ENCODE data around the gene COL15A1.

Gene COL15A1

GRCh38 chr9:99076030-99076429 is 132.3 kb downstream of the COL15A1 start:
- no peak for TF ChIP-seq CTCF (IDR thresholded peaks at IDR 0.05; ENCODE audit: control insufficient read depth, insufficient read depth, low read depth, low read length, missing control alignments)
- H3K4me3 ChIP-seq (ENCODE audit: control insufficient read depth, low read depth, low read length), result no peak overlapping the region
- DNase-seq (ENCODE audit: low read depth), result no peak

- no peak for TF ChIP-seq CTCF (IDR thresholded peaks at IDR 0.05; ENCODE audit: control insufficient read depth, insufficient read depth, low read depth, low read length, missing control alignments)
- no peak for DNase-seq (ENCODE audit: low read depth)
- no peak overlapping the region for H3K4me3 ChIP-seq (ENCODE audit: control insufficient read depth, low read depth, low read length)
These were observed 132.9 kb downstream of the COL15A1 start for GRCh38 chr9:99076483-99077171.

- no peak for DNase-seq (ENCODE audit: low read depth)
- TF ChIP-seq CTCF (IDR thresholded peaks at IDR 0.05; ENCODE audit: control insufficient read depth, insufficient read depth, low read depth, low read length, missing control alignments), result no peak
- H3K4me3 ChIP-seq (ENCODE audit: control insufficient read depth, low read depth, low read length), result no peak overlapping the region
These were observed 135.0 kb downstream of the COL15A1 start for GRCh38 chr9:99078717-99079116.

GRCh38 chr9:99079542-99079941 is 135.8 kb downstream of the COL15A1 start:
- no peak overlapping the region for H3K4me3 ChIP-seq (ENCODE audit: control insufficient read depth, low read depth, low read length)
- no peak for DNase-seq (ENCODE audit: low read depth)

GRCh38 chr9:99083051-99083450 is 139.3 kb downstream of the COL15A1 start:
- no peak overlapping the region for H3K4me3 ChIP-seq (ENCODE audit: control insufficient read depth, low read depth, low read length)
- no peak for TF ChIP-seq CTCF (IDR thresholded peaks at IDR 0.05; ENCODE audit: control insufficient read depth, insufficient read depth, low read depth, low read length, missing control alignments)
- DNase-seq (ENCODE audit: low read depth), result no peak

More at GRCh38 chr9:99079542-99079941, 135.8 kb downstream of the COL15A1 start:
- TF ChIP-seq CTCF (IDR thresholded peaks at IDR 0.05; ENCODE audit: control insufficient read depth, insufficient read depth, low read depth, low read length, missing control alignments), result no peak

- no peak for TF ChIP-seq CTCF (IDR thresholded peaks at IDR 0.05; ENCODE audit: control insufficient read depth, insufficient read depth, low read depth, low read length, missing control alignments)
- DNase-seq (ENCODE audit: low read depth), result peak; percentile 49
- no peak overlapping the region for H3K4me3 ChIP-seq (ENCODE audit: control insufficient read depth, low read depth, low read length)
These were observed 142.5 kb downstream of the COL15A1 start for GRCh38 chr9:99085949-99086948.

Measured in AG09309 (cell line).